ENCODE results near the gene NDST1.

DNA sequence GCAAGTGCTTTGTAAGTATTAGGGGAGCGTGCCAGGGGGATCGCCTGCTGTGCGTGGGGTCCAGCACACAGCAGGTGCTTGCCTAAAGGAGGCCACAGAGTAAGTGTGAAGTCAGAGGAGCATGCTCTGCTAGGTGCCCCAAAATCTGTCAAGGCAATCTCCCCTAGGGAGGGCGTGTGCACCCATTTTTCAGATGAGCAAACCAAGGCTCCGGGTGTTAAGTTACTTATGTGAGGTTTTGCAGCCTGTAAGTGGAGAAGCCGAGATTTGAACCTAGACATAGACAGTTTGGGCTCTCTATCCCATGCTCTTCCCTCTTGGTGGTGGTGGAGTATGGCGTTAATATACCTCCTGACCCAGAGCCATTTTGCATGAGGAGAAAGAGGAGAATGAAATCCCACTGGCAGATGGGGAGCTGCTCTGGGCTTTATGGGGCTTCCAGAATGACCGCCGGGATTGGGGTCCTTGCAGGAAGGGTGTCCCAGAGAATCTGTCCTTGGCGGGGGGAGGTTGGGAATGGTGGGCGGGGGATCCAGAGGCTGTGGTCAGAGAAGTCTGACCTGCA lies 14.1 kb downstream of the NDST1 start:
- no peak for TF ChIP-seq POLR2AphosphoS5 (IDR thresholded peaks at IDR 0.05; ENCODE audit: low read length)
- TF ChIP-seq CBFB (IDR thresholded peaks at IDR 0.05; ENCODE audit: low read depth), result no peak
- TF ChIP-seq, protein P1, sequence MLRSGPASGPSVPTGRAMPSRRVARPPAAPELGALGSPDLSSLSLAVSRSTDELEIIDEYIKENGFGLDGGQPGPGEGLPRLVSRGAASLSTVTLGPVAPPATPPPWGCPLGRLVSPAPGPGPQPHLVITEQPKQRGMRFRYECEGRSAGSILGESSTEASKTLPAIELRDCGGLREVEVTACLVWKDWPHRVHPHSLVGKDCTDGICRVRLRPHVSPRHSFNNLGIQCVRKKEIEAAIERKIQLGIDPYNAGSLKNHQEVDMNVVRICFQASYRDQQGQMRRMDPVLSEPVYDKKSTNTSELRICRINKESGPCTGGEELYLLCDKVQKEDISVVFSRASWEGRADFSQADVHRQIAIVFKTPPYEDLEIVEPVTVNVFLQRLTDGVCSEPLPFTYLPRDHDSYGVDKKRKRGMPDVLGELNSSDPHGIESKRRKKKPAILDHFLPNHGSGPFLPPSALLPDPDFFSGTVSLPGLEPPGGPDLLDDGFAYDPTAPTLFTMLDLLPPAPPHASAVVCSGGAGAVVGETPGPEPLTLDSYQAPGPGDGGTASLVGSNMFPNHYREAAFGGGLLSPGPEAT (IDR thresholded peaks at IDR 0.05; ENCODE audit: low read depth), result no peak
- TF ChIP-seq, protein P2, sequence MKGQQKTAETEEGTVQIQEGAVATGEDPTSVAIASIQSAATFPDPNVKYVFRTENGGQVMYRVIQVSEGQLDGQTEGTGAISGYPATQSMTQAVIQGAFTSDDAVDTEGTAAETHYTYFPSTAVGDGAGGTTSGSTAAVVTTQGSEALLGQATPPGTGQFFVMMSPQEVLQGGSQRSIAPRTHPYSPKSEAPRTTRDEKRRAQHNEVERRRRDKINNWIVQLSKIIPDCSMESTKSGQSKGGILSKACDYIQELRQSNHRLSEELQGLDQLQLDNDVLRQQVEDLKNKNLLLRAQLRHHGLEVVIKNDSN (IDR thresholded peaks at IDR 0.05; ENCODE audit: borderline replicate concordance, extremely low read length, insufficient read depth, low read depth, low read length), result no peak
- no peak for TF ChIP-seq ZSCAN29 (IDR thresholded peaks at IDR 0.05)
- no peak for TF ChIP-seq POLR2A (IDR thresholded peaks at IDR 0.05; ENCODE audit: low read depth, low read length)
- TF ChIP-seq, protein P3, sequence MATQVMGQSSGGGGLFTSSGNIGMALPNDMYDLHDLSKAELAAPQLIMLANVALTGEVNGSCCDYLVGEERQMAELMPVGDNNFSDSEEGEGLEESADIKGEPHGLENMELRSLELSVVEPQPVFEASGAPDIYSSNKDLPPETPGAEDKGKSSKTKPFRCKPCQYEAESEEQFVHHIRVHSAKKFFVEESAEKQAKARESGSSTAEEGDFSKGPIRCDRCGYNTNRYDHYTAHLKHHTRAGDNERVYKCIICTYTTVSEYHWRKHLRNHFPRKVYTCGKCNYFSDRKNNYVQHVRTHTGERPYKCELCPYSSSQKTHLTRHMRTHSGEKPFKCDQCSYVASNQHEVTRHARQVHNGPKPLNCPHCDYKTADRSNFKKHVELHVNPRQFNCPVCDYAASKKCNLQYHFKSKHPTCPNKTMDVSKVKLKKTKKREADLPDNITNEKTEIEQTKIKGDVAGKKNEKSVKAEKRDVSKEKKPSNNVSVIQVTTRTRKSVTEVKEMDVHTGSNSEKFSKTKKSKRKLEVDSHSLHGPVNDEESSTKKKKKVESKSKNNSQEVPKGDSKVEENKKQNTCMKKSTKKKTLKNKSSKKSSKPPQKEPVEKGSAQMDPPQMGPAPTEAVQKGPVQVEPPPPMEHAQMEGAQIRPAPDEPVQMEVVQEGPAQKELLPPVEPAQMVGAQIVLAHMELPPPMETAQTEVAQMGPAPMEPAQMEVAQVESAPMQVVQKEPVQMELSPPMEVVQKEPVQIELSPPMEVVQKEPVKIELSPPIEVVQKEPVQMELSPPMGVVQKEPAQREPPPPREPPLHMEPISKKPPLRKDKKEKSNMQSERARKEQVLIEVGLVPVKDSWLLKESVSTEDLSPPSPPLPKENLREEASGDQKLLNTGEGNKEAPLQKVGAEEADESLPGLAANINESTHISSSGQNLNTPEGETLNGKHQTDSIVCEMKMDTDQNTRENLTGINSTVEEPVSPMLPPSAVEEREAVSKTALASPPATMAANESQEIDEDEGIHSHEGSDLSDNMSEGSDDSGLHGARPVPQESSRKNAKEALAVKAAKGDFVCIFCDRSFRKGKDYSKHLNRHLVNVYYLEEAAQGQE (IDR thresholded peaks at IDR 0.05; ENCODE audit: low read depth, low read length), result no peak
- TF ChIP-seq, protein P4, sequence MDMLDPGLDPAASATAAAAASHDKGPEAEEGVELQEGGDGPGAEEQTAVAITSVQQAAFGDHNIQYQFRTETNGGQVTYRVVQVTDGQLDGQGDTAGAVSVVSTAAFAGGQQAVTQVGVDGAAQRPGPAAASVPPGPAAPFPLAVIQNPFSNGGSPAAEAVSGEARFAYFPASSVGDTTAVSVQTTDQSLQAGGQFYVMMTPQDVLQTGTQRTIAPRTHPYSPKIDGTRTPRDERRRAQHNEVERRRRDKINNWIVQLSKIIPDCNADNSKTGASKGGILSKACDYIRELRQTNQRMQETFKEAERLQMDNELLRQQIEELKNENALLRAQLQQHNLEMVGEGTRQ (IDR thresholded peaks at IDR 0.05; ENCODE audit: borderline replicate concordance, low read depth, low read length), result no peak
- TF ChIP-seq, protein P5, sequence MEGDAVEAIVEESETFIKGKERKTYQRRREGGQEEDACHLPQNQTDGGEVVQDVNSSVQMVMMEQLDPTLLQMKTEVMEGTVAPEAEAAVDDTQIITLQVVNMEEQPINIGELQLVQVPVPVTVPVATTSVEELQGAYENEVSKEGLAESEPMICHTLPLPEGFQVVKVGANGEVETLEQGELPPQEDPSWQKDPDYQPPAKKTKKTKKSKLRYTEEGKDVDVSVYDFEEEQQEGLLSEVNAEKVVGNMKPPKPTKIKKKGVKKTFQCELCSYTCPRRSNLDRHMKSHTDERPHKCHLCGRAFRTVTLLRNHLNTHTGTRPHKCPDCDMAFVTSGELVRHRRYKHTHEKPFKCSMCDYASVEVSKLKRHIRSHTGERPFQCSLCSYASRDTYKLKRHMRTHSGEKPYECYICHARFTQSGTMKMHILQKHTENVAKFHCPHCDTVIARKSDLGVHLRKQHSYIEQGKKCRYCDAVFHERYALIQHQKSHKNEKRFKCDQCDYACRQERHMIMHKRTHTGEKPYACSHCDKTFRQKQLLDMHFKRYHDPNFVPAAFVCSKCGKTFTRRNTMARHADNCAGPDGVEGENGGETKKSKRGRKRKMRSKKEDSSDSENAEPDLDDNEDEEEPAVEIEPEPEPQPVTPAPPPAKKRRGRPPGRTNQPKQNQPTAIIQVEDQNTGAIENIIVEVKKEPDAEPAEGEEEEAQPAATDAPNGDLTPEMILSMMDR (IDR thresholded peaks at IDR 0.05 in 2 of 3, conservative IDR thresholded peaks at IDR 0.05 in 1 of 3; ENCODE audit: control insufficient read depth in 2 of 3, extremely low read depth in 1 of 3, insufficient read depth in 1 of 3, low read depth in 3 of 3, low read length in 3 of 3), result no peak
- no peak for TF ChIP-seq NFIC (IDR thresholded peaks at IDR 0.05; ENCODE audit: low read depth, low read length)
- no peak for TF ChIP-seq MXI1 (IDR thresholded peaks at IDR 0.05; ENCODE audit: low read depth, low read length)
- no peak for TF ChIP-seq NRF1 (conservative IDR thresholded peaks at IDR 0.05; ENCODE audit: low read depth, low read length)

All from GM12878 (cell line).